ENCODE measurements around the gene MECP2. TPM values are rescaled to one million over a fixed set of nuclear protein-coding genes. Genes with fewer than 3 reads are reported as not detected.
A peak's percentile ranks its signal among the peaks of the same experiment; 100 is the strongest.

Gene MECP2
- total and polyA plus RNA-seq, 7 donors: 27.6 to 54.4 (median 35.5) TPM

GRCh38 chrX:154048398-154048797 lies 49.1 kb downstream of the MECP2 start:
- DNase-seq: no peak

GRCh38 chrX:154046940-154047610 lies 50.4 kb downstream of the MECP2 start:
- peaks cover 72% of the 10 kb centered on the region for H3K4me1 ChIP-seq
- no peak for TF ChIP-seq CTCF (IDR thresholded peaks at IDR 0.05)
- H3K27me3 ChIP-seq (ENCODE audit: insufficient read depth in 3 of 3, low read length in 2 of 3): peaks cover 0 to 35% (median 0%) of the 10 kb centered on the region in 3 donors

More at GRCh38 chrX:154048398-154048797, 49.1 kb downstream of the MECP2 start:
- Histone ChIP-seq H3K4me3 (no peak overlapping the region), H3K27ac (peak overlapping the region; percentile 72), H3K9me3 (no peaks in the 10 kb centered on the region), H3K27me3 (ENCODE audit: insufficient read depth in 3 of 3, low read length in 2 of 3) (peaks cover 0 to 41% (median 0%) of the 10 kb centered on the region in 3 donors), H3K36me3 (ENCODE audit: insufficient read depth in 1 of 2, low read depth in 1 of 2) (no peaks in the 10 kb centered on the region), H3K4me1 (peaks cover 63% of the 10 kb centered on the region)
- no peak for TF ChIP-seq CTCF (IDR thresholded peaks at IDR 0.05)
- intact Hi-C loops (cut with DNase I): no loop called here
- ATAC-seq: peak in 1 of 4 donors; percentile 27
- 47 to 78% (median 72%) methylated on average over 11 of the region's 11 CpGs for WGBS, 3 donors

DNA sequence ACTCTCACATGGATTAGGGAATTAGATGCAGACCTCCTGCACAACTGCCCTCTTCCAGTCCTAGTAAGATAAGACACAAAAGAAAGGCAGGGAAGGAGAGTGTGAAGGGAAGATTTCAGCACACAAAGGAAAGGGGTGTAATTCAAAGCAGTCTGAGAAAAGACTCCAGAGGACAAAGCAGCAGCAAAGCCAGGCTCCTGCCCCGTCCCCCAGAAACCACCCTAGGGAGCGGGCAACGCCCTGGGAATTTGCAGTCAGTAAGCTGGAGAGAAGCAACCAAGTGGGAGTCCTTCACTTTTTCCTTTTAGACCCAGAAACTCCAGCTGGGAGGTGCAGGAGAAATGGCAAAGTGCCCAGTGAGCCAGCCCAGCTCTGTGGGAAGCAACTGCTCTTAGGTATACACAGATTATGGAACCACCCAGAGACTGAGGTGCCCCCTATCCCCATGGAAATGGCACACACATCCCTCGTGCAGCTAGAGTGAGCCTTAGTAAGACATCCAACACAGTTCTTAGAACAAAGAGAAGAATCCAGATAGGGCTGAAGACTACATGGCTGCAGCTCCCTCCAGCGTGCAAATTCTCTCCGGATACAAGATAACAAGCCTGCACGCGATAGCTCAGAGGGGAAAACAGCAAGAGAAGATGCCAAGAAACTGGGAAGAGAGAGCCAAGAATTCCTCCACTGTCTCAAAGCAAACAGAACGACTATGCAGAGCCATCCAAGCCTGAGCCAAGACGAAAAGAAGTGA lies 51.3 kb downstream of the MECP2 start:
- peak in 2 of 4 donors; percentile 26 to 27 for ATAC-seq
- no peak overlapping the region for H3K4me3 ChIP-seq
- no peaks in the 10 kb centered on the region for H3K9me3 ChIP-seq
- TF ChIP-seq CTCF (IDR thresholded peaks at IDR 0.05): no peak
- DNase-seq: no peak
- no peaks in the 10 kb centered on the region for H3K36me3 ChIP-seq (ENCODE audit: insufficient read depth in 1 of 2, low read depth in 1 of 2)
- 16 to 42% (median 24%) methylated on average over 10 of the region's 10 CpGs for WGBS, 3 donors
- H3K27me3 ChIP-seq (ENCODE audit: insufficient read depth in 3 of 3, low read length in 2 of 3): peaks cover 0 to 30% (median 0%) of the 10 kb centered on the region in 3 donors
- intact Hi-C loops (cut with DNase I): no loop called here
- H3K4me1 ChIP-seq: peaks cover 78% of the 10 kb centered on the region
- H3K27ac ChIP-seq: peak overlapping the region; percentile 53

More at GRCh38 chrX:154046940-154047610, 50.4 kb downstream of the MECP2 start:
- Histone ChIP-seq H3K9me3 (no peaks in the 10 kb centered on the region), H3K27ac (peak overlapping the region; percentile 36), H3K4me3 (no peak overlapping the region), H3K36me3 (ENCODE audit: insufficient read depth in 1 of 2, low read depth in 1 of 2) (no peaks in the 10 kb centered on the region)
- no peak for ATAC-seq
- intact Hi-C loops (cut with DNase I): no loop called here
- 35 to 45% (median 41%) methylated on average over 4 of the region's 4 CpGs for WGBS, 3 donors
- no peak for DNase-seq

GRCh38 chrX:154044091-154044490 lies 53.4 kb downstream of the MECP2 start:
- Histone ChIP-seq H3K27ac (peak overlapping the region; percentile 65), H3K4me1 (peaks cover 77% of the 10 kb centered on the region), H3K4me3 (no peak overlapping the region), H3K36me3 (ENCODE audit: insufficient read depth in 1 of 2, low read depth in 1 of 2) (no peaks in the 10 kb centered on the region), H3K9me3 (no peaks in the 10 kb centered on the region), H3K27me3 (ENCODE audit: insufficient read depth in 3 of 3, low read length in 2 of 3) (peaks cover 0 to 23% (median 0%) of the 10 kb centered on the region in 3 donors)
- DNase-seq (no peak), ATAC-seq (no peak)
- no peak for TF ChIP-seq CTCF (IDR thresholded peaks at IDR 0.05)
- 67 to 96% (median 78%) methylated on average over 6 of the region's 6 CpGs for WGBS, 3 donors
- intact Hi-C loops (cut with DNase I): no loop called here

Measured in psoas muscle (tissue), 8 donors.